Measurements from ENCODE around the gene UMOD.

DNA sequence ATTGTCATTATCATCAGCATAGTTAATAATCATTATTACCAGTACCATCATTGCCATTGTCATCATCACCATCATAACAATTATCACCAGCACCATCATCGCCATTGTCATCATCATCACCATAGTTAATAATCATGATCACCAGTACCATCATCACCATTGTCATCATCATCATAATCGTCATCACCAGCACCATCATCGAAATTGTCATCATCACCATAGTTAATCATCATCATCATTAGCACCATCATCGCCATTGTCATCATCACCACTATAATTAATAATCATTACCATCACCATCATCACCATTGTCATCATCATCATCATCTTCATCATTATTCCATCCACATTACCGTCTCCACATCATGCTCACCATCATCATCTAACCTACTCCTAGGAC lies 38.5 kb upstream of the UMOD start:
- TF ChIP-seq, protein P1, sequence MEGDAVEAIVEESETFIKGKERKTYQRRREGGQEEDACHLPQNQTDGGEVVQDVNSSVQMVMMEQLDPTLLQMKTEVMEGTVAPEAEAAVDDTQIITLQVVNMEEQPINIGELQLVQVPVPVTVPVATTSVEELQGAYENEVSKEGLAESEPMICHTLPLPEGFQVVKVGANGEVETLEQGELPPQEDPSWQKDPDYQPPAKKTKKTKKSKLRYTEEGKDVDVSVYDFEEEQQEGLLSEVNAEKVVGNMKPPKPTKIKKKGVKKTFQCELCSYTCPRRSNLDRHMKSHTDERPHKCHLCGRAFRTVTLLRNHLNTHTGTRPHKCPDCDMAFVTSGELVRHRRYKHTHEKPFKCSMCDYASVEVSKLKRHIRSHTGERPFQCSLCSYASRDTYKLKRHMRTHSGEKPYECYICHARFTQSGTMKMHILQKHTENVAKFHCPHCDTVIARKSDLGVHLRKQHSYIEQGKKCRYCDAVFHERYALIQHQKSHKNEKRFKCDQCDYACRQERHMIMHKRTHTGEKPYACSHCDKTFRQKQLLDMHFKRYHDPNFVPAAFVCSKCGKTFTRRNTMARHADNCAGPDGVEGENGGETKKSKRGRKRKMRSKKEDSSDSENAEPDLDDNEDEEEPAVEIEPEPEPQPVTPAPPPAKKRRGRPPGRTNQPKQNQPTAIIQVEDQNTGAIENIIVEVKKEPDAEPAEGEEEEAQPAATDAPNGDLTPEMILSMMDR (conservative IDR thresholded peaks at IDR 0.05; ENCODE audit: low read depth, low read length), result no peak
- no peak for TF ChIP-seq EZH2 (IDR thresholded peaks at IDR 0.05; ENCODE audit: low read length, unreplicated experiment)
- no peak for TF ChIP-seq EZH2phosphoT487 (IDR thresholded peaks at IDR 0.05; ENCODE audit: borderline replicate concordance, low read length)
